ENCODE data around the gene OPTN.

GRCh38 chr10:13100349-13101294 lies 659 bp downstream of the OPTN start:
- no peak for TF ChIP-seq POLR2A (IDR thresholded peaks at IDR 0.05; ENCODE audit: low read depth)
- no peak for TF ChIP-seq EP300 (IDR thresholded peaks at IDR 0.05)

Data from esophagus muscularis mucosa (tissue), 2 donors.